HepG2 (cell line): Measurements from ENCODE around the gene ABCG4. TPM values are rescaled to one million over a fixed set of nuclear protein-coding genes. Genes with fewer than 3 reads are reported as not detected.
A peak's percentile ranks its signal among the peaks of the same experiment; 100 is the strongest.

Source experiments
- ATAC-seq: fragments of 200-7000 bp; cut with Tn5 transposase; 3 replicates; pipeline ENCODE4 v1.9.1; 2020; ENCODE audit warnings: mild to moderate bottlenecking, moderate library complexity
- Bru-seq: library from RNA; stranded (reverse); fragments of 400-500 nt; gene quantifications from one replicate; lab custom pipeline; 2021; lab: Mats Ljungman, UMichigan
- BruChase-seq, 2 experiments: library from RNA; stranded (reverse); fragments of 400-500 nt; gene quantifications; one replicate each; lab custom pipeline; 2021; lab: Mats Ljungman, UMichigan
- BruUV-seq: library from RNA; stranded (reverse); fragments of 400-500 nt; replicated peaks from 2 replicates; lab custom pipeline; 2021; lab: Mats Ljungman, UMichigan
- CTCF ChIA-PET: fragments of 300-600 bp; formaldehyde crosslinking; extraction: SDS; loops from one replicate; lab custom pipeline; 2021; ENCODE audit warnings: low total read pairs, inconsistent platforms, low intra/inter-chr PET ratio; lab: Yijun Ruan, JAX
- POLR2A ChIA-PET: fragments of 350-600 bp; sonication (Branson Sonifier 250); formaldehyde crosslinking; loops from one replicate; lab custom pipeline; 2020; ENCODE audit warnings: antibody characterized with exemption, inconsistent platforms; lab: Yijun Ruan, JAX
- DNase-seq: peaks from one replicate; pipeline ENCODE4 v3.0.0-alpha.2; 2015; ENCODE audit warnings: low spot score
- FAIRE-seq: peaks from 3 replicates; lab custom pipeline; 2011; peaks lifted over from hg19 to GRCh38; lab: Jason Lieb, UNC
- H2AFZ ChIP-seq: one replicate; pipeline ENCODE4 v1.6.1; 2011; ENCODE audit warnings: low read length, inconsistent platforms
- H3K27ac ChIP-seq: fragments of 300-600 bp; 3 replicates; pipeline ENCODE4 v1.8.0; 2011; ENCODE audit warnings: mixed run types, mild to moderate bottlenecking, mixed read lengths, low read length, inconsistent platforms; ENCODE audit not compliant: insufficient read depth; ENCODE audit errors: extremely low read length
- H3K27me3 ChIP-seq, 2 experiments: fragments of 200-600 bp in 1 of 2; 2 replicates in 1 of 2; 3 replicates in 1 of 2; pipeline versions ENCODE4 v1.6.0 to v1.8.0; 2011; ENCODE audit warnings: low read length in 2 of 2, mild to moderate bottlenecking in 2 of 2, moderate library complexity in 2 of 2, inconsistent platforms in 1 of 2; ENCODE audit not compliant: insufficient read depth in 2 of 2, control insufficient read depth in 1 of 2
- H3K36me3 ChIP-seq, 2 experiments: fragments of 200-600 bp in 1 of 2; replicated peaks in 1 of 2; 2 replicates in 1 of 2; 3 replicates in 1 of 2; pipeline versions ENCODE4 v1.5.1 to v1.8.0; 2011; ENCODE audit warnings: low read length in 2 of 2, inconsistent platforms in 1 of 2; ENCODE audit not compliant: insufficient read depth in 2 of 2, control insufficient read depth in 1 of 2
- H3K4me1 ChIP-seq: 2 replicates; pipeline ENCODE4 v1.5.1; 2012; ENCODE audit warnings: low read length, inconsistent platforms; ENCODE audit not compliant: insufficient read depth
- H3K4me2 ChIP-seq: 2 replicates; pipeline ENCODE4 v1.6.0; 2011; ENCODE audit warnings: low read depth, low read length, inconsistent platforms
- H3K4me3 ChIP-seq, 3 experiments: fragments of 200-600 bp in 1 of 3; sonication (generic), shearing (Covaris generic) in 1 of 3; replicated peaks in 1 of 3; 2 replicates each; pipeline ENCODE4 v1.5.1; 2011 to 2016; ENCODE audit warnings: low read length in 3 of 3, inconsistent platforms in 2 of 3, low read depth in 2 of 3, mild to moderate bottlenecking in 2 of 3, control low read depth in 1 of 3, mixed read lengths in 1 of 3; ENCODE audit not compliant: insufficient read depth in 1 of 3
- H3K79me2 ChIP-seq: one replicate; pipeline ENCODE4 v1.6.1; 2011; ENCODE audit warnings: low read length, inconsistent platforms; ENCODE audit not compliant: insufficient read depth
- H3K9ac ChIP-seq: 2 replicates; pipeline ENCODE4 v1.6.0; 2011; ENCODE audit warnings: mild to moderate bottlenecking, low read depth, low read length, inconsistent platforms; ENCODE audit not compliant: insufficient read depth
- H3K9me3 ChIP-seq: 2 replicates; pipeline ENCODE4 v1.5.1; 2012; ENCODE audit warnings: mild to moderate bottlenecking, low read length
- H4K20me1 ChIP-seq: 2 replicates; pipeline ENCODE4 v1.6.0; 2011; ENCODE audit warnings: inconsistent platforms, mild to moderate bottlenecking, low read length, moderate library complexity; ENCODE audit not compliant: insufficient read depth
- CBFB ChIP-seq: sonication (generic); formaldehyde crosslinking; IDR thresholded peaks from 2 replicates; pipeline ENCODE4 v1.4.0; 2020; ENCODE audit warnings: missing genetic modification reagents
- CBX1 ChIP-seq: IDR thresholded peaks from one replicate; pipeline ENCODE4 v1.6.1; 2016; ENCODE audit warnings: antibody characterized with exemption, low read depth
- HNRNPK ChIP-seq: fragments of 200-400 bp; formaldehyde crosslinking; IDR thresholded peaks from 2 replicates; pipeline ENCODE4 v1.6.1; 2018; ENCODE audit warnings: low read length, low read depth, moderate library complexity, mild to moderate bottlenecking; ENCODE audit not compliant: poor library complexity, severe bottlenecking
- HNRNPUL1 ChIP-seq: fragments of 200-400 bp; formaldehyde crosslinking; IDR thresholded peaks from 2 replicates; pipeline ENCODE4 v1.6.1; 2017; ENCODE audit warnings: low read depth, mild to moderate bottlenecking, low read length, moderate library complexity
- MAFG ChIP-seq: sonication (generic); formaldehyde crosslinking; IDR thresholded peaks from 2 replicates; pipeline ENCODE4 v1.5.1; 2020; ENCODE audit warnings: mild to moderate bottlenecking, missing genetic modification reagents
- NR3C1 ChIP-seq: sonication (generic); formaldehyde crosslinking; IDR thresholded peaks from 2 replicates; pipeline ENCODE4 v1.4.0; 2020; ENCODE audit warnings: missing genetic modification reagents
- SMAD3 ChIP-seq: sonication (generic); formaldehyde crosslinking; IDR thresholded peaks from 2 replicates; pipeline ENCODE4 v1.4.0; 2020; ENCODE audit warnings: missing genetic modification reagents
- ZNF350 ChIP-seq: sonication (generic); formaldehyde crosslinking; IDR thresholded peaks from 2 replicates; pipeline ENCODE4 v1.4.0; 2020; ENCODE audit warnings: mild to moderate bottlenecking, low read depth, missing genetic modification reagents, borderline replicate concordance
- WGBS: methylation state at CpG from one replicate; pipeline ENCODE4 v1.1.6; 2017; ENCODE audit warnings: low lambda C conversion rate; 5-methylcytosine and 5-hydroxymethylcytosine counted together
- in situ Hi-C: cut with HindIII; loops from 2 replicates; pipeline ENCODE4 v1.10.0; 2017; ENCODE audit warnings: low pct_unique_long_range_greater_than_20kb; ENCODE audit not compliant: extremely low pct_ligation_motif_present
- intact Hi-C: fragments of 100-400 bp; cut with micrococcal nuclease; formaldehyde crosslinking; loops from one replicate; pipeline ENCODE4 v1.10.0; 2022; ENCODE audit not compliant: unreplicated experiment
- long read RNA-seq, 2 experiments: library from RNA in 1 of 2; library from polyadenylated mRNA in 1 of 2; stranded (forward) in 1 of 2; unstranded in 1 of 2; transcript quantifications; one replicate each; pipeline ENCODE4 v2.0.0, GENCODE V29; 2019 to 2022
- polyA minus RNA-seq, 3 experiments: library from RNA; depleted of rRNA, polyadenylated mRNA; stranded (reverse); fragments of >200 nt; gene quantifications; 2 replicates each; pipeline ENCODE4 v1.2.3, GENCODE V29; 2011; ENCODE audit warnings: low replicate concordance in 1 of 3
- polyA plus RNA-seq, 8 experiments: library from polyadenylated mRNA; depleted of rRNA in 3 of 8; stranded (reverse) in 7 of 8; unstranded in 1 of 8; fragments of >200 nt; fragmentation: Illumina TruSeq in 4 of 8; extraction: Trizol in 4 of 8; gene quantifications; 2 replicates each; pipeline versions ENCODE4 v1.2.1 to v1.2.3, GENCODE V29; 2011 to 2016; ENCODE audit warnings: low read depth in 4 of 8, missing spikeins in 1 of 8, mixed read lengths in 1 of 8; ENCODE audit not compliant: insufficient read depth in 1 of 8
- total RNA-seq, 5 experiments: library from RNA; depleted of rRNA; stranded (reverse); fragments of >200 nt; fragmentation: Illumina TruSeq; extraction: Trizol; gene quantifications; 2 replicates each; pipeline ENCODE4 v1.2.3, GENCODE V29; 2016; ENCODE audit warnings: low read depth in 1 of 5
- TF ChIP-seq, protein P1 (sequence below): sonication (generic); formaldehyde crosslinking; IDR thresholded peaks from 2 replicates; pipeline ENCODE4; 2020; ENCODE audit warnings: missing genetic modification reagents, mild to moderate bottlenecking, borderline replicate concordance
- TF ChIP-seq, protein P2 (sequence below): sonication (generic); formaldehyde crosslinking; IDR thresholded peaks from 2 replicates; pipeline ENCODE4 v1.4.0; 2020; ENCODE audit warnings: low read depth, missing genetic modification reagents

Gene ABCG4
- total RNA-seq (2016; rRNA removed; fragmentation: Illumina TruSeq; extraction: Trizol) (not detected in 2 replicates), polyA plus RNA-seq (2011; rRNA removed) (not detected in 2 replicates), polyA minus RNA-seq (2011; rRNA and poly(A)+ RNA removed; ENCODE audit: low replicate concordance) (0.52 TPM in 1 of 2 replicates, not detected in the other), Bru-seq, nascent RNA (not detected), BruChase-seq, experiment 1, labeled RNA remaining after a 6-hour chase (percentile 7 among the genes with signal in this experiment), BruChase-seq, experiment 2, labeled RNA remaining after a 2-hour chase (not detected)
- total RNA-seq (2016; cell fraction: cytosol; rRNA removed; fragmentation: Illumina TruSeq; extraction: Trizol; ENCODE audit: low read depth), result not detected in 2 replicates
- not detected in 2 replicates for total RNA-seq (2016; cell fraction: insoluble cytoplasmic fraction; rRNA removed; fragmentation: Illumina TruSeq; extraction: Trizol)
- not detected in 2 replicates for total RNA-seq (2016; cell fraction: membrane; rRNA removed; fragmentation: Illumina TruSeq; extraction: Trizol)
- not detected in 2 replicates for total RNA-seq (2016; cell fraction: nucleus; rRNA removed; fragmentation: Illumina TruSeq; extraction: Trizol)
- polyA plus RNA-seq (2011; cell fraction: cytosol; rRNA removed), result not detected in 2 replicates
- 0.05 TPM in 1 of 2 replicates, not detected in the other for polyA plus RNA-seq (2011; cell fraction: nucleus; rRNA removed)
- not detected in 2 replicates for polyA plus RNA-seq (2012)
- polyA plus RNA-seq (2016; cell fraction: cytosol; fragmentation: Illumina TruSeq; extraction: Trizol; ENCODE audit: low read depth), result not detected in 2 replicates
- not detected in 2 replicates for polyA plus RNA-seq (2016; cell fraction: insoluble cytoplasmic fraction; fragmentation: Illumina TruSeq; extraction: Trizol; ENCODE audit: low read depth)
- not detected in 2 replicates for polyA plus RNA-seq (2016; cell fraction: membrane; fragmentation: Illumina TruSeq; extraction: Trizol; ENCODE audit: low read depth)
- not detected in 2 replicates for polyA plus RNA-seq (2016; cell fraction: nucleus; fragmentation: Illumina TruSeq; extraction: Trizol; ENCODE audit: insufficient read depth, low read depth)
- not detected in 2 replicates for polyA minus RNA-seq (2011; cell fraction: cytosol; rRNA and poly(A)+ RNA removed)
- not detected in 2 replicates for polyA minus RNA-seq (2011; cell fraction: nucleus; rRNA and poly(A)+ RNA removed)
- long read RNA-seq, experiment 1, result 0 reads
- long read RNA-seq, experiment 2, result 0 reads

DNA sequence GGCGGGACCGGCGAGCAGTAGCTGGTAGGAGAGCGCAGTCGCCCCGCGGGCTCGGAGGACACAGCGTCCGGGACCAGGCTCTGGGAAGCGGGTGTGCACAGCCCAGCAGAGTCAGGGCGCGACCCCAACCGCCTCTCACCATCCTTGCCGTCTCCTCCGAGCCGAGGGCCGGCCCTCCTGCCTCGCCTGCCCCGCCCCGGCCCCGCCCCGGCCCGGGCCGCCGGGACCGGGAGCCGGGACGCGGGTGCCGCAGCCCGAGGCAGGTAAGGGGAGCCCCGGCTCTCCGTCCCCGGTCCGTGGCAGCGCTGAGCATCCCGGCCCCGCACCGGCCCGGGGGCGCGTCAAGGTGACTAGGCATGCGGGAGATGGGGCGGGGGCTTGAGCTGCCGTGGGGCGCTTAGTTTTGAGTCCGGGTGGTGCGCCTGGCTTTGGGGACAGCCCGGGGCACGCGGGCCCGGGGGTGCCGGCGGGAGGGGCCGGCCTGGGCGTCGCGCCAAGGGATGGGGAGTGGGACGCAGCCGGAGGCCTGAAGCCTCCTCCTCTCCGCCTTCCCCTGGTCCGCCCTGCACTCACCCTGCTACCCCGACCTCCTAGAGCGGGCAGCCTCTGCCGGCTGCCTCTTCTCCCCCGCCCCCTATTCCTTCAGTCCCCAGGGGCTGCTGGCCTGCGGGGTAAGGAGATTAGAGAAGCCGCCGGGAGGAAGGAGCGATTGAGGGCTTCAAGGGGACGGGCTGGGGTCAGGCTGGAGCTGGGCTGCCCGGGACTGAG, at the start of gene ABCG4:
Gene ABCG4 (plus strand): TSS at position 35 of the 768 bp plus-strand sequence. CDS start 914 bp downstream, outside the sequence.
- no peak for FAIRE-seq
- 2% methylated on average over 7 of the region's 73 CpGs for WGBS
- H3K27ac ChIP-seq, result no peak within 1 kb of the TSS
- H3K9me3 ChIP-seq, result no peaks in the 10 kb centered on the region
- no peak within 1 kb of the TSS for H3K9ac ChIP-seq
- peak within 1 kb of the TSS; percentile 48 to 68 (median 61); a peak in 5 of 6 replicates for H3K4me3 ChIP-seq
- H2AFZ ChIP-seq, result no peak within 1 kb of the TSS
- peak; percentile 43 for ATAC-seq
- peak within 1 kb of the TSS; percentile 66 for H3K4me2 ChIP-seq
- ChIA-PET POLR2A (no interaction called here), CTCF (no interaction called here)
- peaks cover 6% of the 10 kb centered on the region; the same call in 1 of the 2 replicates for H3K4me1 ChIP-seq
- no peaks in the 10 kb centered on the region for H3K79me2 ChIP-seq
- in situ Hi-C loops (no loop called here), intact Hi-C loops (no loop called here)
- no TSS peak for BruUV-seq
- no peak for DNase-seq
- H3K36me3 ChIP-seq, result no peaks in the 10 kb centered on the region
- peaks cover 17 to 74% of the 10 kb centered on the region in 2 experiments for H3K27me3 ChIP-seq
- H4K20me1 ChIP-seq, result no peaks in the 10 kb centered on the region
- peak; percentile 22 for TF ChIP-seq HNRNPK
- TF ChIP-seq, protein P1, sequence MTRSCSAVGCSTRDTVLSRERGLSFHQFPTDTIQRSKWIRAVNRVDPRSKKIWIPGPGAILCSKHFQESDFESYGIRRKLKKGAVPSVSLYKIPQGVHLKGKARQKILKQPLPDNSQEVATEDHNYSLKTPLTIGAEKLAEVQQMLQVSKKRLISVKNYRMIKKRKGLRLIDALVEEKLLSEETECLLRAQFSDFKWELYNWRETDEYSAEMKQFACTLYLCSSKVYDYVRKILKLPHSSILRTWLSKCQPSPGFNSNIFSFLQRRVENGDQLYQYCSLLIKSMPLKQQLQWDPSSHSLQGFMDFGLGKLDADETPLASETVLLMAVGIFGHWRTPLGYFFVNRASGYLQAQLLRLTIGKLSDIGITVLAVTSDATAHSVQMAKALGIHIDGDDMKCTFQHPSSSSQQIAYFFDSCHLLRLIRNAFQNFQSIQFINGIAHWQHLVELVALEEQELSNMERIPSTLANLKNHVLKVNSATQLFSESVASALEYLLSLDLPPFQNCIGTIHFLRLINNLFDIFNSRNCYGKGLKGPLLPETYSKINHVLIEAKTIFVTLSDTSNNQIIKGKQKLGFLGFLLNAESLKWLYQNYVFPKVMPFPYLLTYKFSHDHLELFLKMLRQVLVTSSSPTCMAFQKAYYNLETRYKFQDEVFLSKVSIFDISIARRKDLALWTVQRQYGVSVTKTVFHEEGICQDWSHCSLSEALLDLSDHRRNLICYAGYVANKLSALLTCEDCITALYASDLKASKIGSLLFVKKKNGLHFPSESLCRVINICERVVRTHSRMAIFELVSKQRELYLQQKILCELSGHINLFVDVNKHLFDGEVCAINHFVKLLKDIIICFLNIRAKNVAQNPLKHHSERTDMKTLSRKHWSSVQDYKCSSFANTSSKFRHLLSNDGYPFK (CRISPR knock-in tag), result no peak
- no peak for TF ChIP-seq MAFG (CRISPR knock-in tag)
- TF ChIP-seq NR3C1, result no peak
- TF ChIP-seq, protein P2, sequence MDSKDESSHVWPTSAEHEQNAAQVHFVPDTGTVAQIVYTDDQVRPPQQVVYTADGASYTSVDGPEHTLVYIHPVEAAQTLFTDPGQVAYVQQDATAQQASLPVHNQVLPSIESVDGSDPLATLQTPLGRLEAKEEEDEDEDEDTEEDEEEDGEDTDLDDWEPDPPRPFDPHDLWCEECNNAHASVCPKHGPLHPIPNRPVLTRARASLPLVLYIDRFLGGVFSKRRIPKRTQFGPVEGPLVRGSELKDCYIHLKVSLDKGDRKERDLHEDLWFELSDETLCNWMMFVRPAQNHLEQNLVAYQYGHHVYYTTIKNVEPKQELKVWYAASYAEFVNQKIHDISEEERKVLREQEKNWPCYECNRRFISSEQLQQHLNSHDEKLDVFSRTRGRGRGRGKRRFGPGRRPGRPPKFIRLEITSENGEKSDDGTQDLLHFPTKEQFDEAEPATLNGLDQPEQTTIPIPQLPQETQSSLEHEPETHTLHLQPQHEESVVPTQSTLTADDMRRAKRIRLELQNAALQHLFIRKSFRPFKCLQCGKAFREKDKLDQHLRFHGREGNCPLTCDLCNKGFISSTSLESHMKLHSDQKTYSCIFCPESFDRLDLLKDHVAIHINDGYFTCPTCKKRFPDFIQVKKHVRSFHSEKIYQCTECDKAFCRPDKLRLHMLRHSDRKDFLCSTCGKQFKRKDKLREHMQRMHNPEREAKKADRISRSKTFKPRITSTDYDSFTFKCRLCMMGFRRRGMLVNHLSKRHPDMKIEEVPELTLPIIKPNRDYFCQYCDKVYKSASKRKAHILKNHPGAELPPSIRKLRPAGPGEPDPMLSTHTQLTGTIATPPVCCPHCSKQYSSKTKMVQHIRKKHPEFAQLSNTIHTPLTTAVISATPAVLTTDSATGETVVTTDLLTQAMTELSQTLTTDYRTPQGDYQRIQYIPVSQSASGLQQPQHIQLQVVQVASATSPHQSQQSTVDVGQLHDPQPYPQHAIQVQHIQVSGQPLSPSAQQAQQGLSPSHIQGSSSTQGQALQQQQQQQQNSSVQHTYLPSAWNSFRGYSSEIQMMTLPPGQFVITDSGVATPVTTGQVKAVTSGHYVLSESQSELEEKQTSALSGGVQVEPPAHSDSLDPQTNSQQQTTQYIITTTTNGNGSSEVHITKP (CRISPR knock-in tag), result no peak
- no peak for TF ChIP-seq SMAD3 (CRISPR knock-in tag)
- TF ChIP-seq CBFB (CRISPR knock-in tag), result no peak
- no peak for TF ChIP-seq ZNF350 (CRISPR knock-in tag)
- TF ChIP-seq CBX1, result no peak
- no peak for TF ChIP-seq HNRNPUL1
